Ascending aorta (tissue), 2 donors: ENCODE results near the gene SLC45A3. TPM values are rescaled to one million over a fixed set of nuclear protein-coding genes. Genes with fewer than 3 reads are reported as not detected.

Source experiments
- DNase-seq, 2 donors: peaks; one replicate each; pipeline ENCODE4 v3.0.0-alpha.2; 2019; ENCODE audit warnings: low spot score in 2 of 2
- H3K27ac ChIP-seq, 2 donors: fragments of 200-600 bp; sonication (generic); one replicate each; pipeline ENCODE4 v1.5.1; 2016 to 2017; ENCODE audit warnings: mild to moderate bottlenecking in 1 of 2
- H3K27me3 ChIP-seq: fragments of 200-600 bp; sonication (generic); one replicate; pipeline ENCODE4 v1.5.1; 2017
- H3K36me3 ChIP-seq, 2 donors: fragments of 200-600 bp; sonication (generic); one replicate each; pipeline ENCODE4 v1.5.1; 2016
- H3K4me1 ChIP-seq, 2 donors: fragments of 200-600 bp; sonication (generic); one replicate each; pipeline ENCODE4 v1.5.1; 2016 to 2017; ENCODE audit warnings: mild to moderate bottlenecking in 1 of 2
- H3K4me3 ChIP-seq, 2 donors: fragments of 200-600 bp; sonication (generic); one replicate each; pipeline ENCODE4 v1.5.1; 2016 to 2017; ENCODE audit warnings: mild to moderate bottlenecking in 1 of 2
- H3K9me3 ChIP-seq, 2 donors: fragments of 200-600 bp; sonication (generic); one replicate each; pipeline ENCODE4 v1.5.1; 2016
- intact Hi-C: fragments of 100-400 bp; cut with DNase I; formaldehyde crosslinking; loops from one replicate; pipeline ENCODE4 v1.15.1; 2023
- total RNA-seq: library from RNA; depleted of rRNA; stranded (reverse); fragments of >200 nt; gene quantifications from one replicate; pipeline ENCODE4 v1.1.0, GENCODE V29; 2016
- TF ChIP-seq, protein P1 (sequence below), 3 experiments: fragments of 200-600 bp in 2 of 3; fragments of 450-650 bp in 1 of 3; sonication (generic) in 2 of 3; IDR thresholded peaks; one replicate each; pipeline ENCODE4 v1.5.1; 2016 to 2019; ENCODE audit warnings: antibody characterized with exemption in 3 of 3, mild to moderate bottlenecking in 1 of 3, moderate library complexity in 1 of 3

SLC45A3 gene
- total RNA-seq, 1 donor from 2014 or later = 3.4 TPM

DNA sequence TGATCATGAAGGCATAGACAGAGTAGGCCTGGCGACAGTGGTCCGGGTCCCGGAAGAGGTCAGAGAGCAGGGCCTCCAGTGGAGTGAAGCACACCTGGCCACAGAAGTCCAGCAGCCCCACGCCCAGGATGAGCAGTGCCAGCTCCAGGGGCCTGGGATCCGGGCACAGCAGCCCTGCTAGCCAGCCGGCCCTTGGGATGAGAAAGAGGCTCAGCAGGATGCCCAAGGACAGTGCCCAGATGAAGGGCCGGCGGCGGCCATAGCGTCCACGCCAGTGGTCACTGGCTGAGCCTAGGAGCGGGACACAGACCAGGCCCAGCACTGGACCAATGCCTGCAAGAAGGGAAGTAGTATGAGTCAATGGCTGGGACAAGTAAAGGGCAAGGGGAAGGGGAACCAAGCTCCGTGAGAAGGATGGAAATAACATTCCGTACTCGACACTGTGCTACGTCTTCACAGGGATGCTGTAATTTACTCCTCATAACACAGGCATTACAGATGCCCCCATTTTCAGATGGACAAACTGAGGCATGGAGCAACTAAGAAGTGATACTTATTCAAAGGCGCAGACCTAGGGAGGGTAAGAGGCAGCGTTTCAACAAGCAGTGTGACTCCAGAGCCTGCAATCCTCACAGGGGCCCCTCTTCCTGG, 16.9 kb downstream of the SLC45A3 start:
- Histone ChIP-seq H3K4me3 (no peak overlapping the region), H3K27ac (no peak overlapping the region), H3K4me1 (peaks cover 2 to 4% of the 10 kb centered on the region in 2 donors), H3K27me3 (no peaks in the 10 kb centered on the region), H3K9me3 (no peaks in the 10 kb centered on the region), H3K36me3 (peaks cover 3 to 7% of the 10 kb centered on the region in 2 donors)
- TF ChIP-seq, protein P1, sequence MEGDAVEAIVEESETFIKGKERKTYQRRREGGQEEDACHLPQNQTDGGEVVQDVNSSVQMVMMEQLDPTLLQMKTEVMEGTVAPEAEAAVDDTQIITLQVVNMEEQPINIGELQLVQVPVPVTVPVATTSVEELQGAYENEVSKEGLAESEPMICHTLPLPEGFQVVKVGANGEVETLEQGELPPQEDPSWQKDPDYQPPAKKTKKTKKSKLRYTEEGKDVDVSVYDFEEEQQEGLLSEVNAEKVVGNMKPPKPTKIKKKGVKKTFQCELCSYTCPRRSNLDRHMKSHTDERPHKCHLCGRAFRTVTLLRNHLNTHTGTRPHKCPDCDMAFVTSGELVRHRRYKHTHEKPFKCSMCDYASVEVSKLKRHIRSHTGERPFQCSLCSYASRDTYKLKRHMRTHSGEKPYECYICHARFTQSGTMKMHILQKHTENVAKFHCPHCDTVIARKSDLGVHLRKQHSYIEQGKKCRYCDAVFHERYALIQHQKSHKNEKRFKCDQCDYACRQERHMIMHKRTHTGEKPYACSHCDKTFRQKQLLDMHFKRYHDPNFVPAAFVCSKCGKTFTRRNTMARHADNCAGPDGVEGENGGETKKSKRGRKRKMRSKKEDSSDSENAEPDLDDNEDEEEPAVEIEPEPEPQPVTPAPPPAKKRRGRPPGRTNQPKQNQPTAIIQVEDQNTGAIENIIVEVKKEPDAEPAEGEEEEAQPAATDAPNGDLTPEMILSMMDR (IDR thresholded peaks at IDR 0.05) = no peak
- no peak for DNase-seq
- intact Hi-C loops = no loop called here

DNA sequence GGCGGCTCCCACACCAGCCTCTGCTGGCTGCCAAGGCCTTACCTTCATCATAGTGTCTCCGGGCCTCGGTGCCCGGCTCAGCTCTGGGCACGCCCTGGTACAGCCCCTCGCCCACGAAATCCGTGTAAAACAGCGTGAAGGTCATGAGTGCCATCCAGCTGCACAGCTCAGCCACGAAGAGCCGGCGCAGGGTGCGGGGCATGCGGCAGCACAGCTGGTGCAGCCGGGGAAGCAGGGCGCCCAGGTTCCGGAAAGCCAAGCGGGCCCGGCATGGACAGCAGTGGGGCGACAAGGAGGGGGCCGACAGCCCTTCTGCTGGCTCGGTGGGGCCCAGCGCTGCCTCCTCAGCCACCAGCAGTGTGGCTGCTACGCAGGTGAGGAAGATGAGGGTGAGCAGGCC, 17.5 kb downstream of the SLC45A3 start:
- no peak overlapping the region for H3K27ac ChIP-seq
- no peaks in the 10 kb centered on the region for H3K9me3 ChIP-seq
- no peaks in the 10 kb centered on the region for H3K27me3 ChIP-seq
- TF ChIP-seq, protein P1 (IDR thresholded peaks at IDR 0.05) = no peak
- peaks cover 3 to 7% of the 10 kb centered on the region in 2 donors for H3K36me3 ChIP-seq
- intact Hi-C loops = no loop called here
- DNase-seq = no peak
- peaks cover 2 to 4% of the 10 kb centered on the region in 2 donors for H3K4me1 ChIP-seq
- H3K4me3 ChIP-seq = no peak overlapping the region

GRCh38 chr1:205662135-205662738, 18.1 kb downstream of the SLC45A3 start:
- DNase-seq = no peak
- Histone ChIP-seq H3K4me3 (no peak overlapping the region), H3K9me3 (no peaks in the 10 kb centered on the region), H3K27ac (no peak overlapping the region), H3K36me3 (peaks cover 3 to 7% of the 10 kb centered on the region in 2 donors), H3K27me3 (no peaks in the 10 kb centered on the region), H3K4me1 (peaks cover 2 to 4% of the 10 kb centered on the region in 2 donors)
- TF ChIP-seq, protein P1 (IDR thresholded peaks at IDR 0.05) = no peak
- intact Hi-C loops = no loop called here

DNA sequence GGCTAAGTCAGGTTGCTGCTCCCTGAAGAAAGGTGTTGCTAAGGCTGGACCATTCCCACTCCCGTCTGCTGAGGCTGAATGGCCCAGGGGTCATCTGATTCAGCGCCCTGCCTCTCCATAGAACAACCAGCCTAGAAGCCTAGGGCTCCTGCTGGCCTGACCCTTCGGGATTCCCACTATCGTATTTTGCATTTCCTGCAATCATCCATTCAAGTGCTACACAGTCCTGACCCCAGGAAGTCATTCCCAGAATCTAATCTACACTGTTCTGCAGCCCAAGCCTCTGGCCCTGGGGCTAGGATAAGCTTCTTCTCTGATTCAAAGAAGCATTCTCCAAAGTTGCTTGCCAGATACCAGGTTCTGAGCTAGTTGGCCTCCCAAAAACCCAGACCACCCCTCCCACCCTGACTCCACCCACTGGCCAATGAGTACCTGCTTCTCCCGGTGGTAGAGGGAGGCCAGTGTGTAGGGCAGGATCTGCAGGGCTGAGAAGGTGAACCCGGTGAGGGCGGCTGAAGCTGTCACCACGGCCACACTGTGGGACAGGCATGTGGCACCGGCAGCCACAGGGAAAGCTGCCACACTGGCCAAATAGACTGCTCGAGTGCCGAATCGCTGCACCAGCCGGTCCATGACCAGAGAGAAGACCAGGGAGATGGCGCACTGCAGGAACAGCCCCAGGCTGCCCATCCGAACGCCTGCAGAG, 18.7 kb downstream of the SLC45A3 start:
- TF ChIP-seq, protein P1 (IDR thresholded peaks at IDR 0.05) = no peak
- intact Hi-C loops = no loop called here
- Histone ChIP-seq H3K4me3 (no peak overlapping the region), H3K27me3 (no peaks in the 10 kb centered on the region), H3K4me1 (peaks cover 2 to 4% of the 10 kb centered on the region in 2 donors), H3K9me3 (no peaks in the 10 kb centered on the region), H3K27ac (no peak overlapping the region), H3K36me3 (peaks cover 3 to 7% of the 10 kb centered on the region in 2 donors)
- no peak for DNase-seq

GRCh38 chr1:205660361-205660760, 19.9 kb downstream of the SLC45A3 start:
- TF ChIP-seq, protein P1 (IDR thresholded peaks at IDR 0.05) = no peak
- no peak overlapping the region for H3K4me3 ChIP-seq
- no peak for DNase-seq
- no peaks in the 10 kb centered on the region for H3K9me3 ChIP-seq
- peaks cover 2 to 4% of the 10 kb centered on the region in 2 donors for H3K4me1 ChIP-seq
- H3K27me3 ChIP-seq = no peaks in the 10 kb centered on the region
- intact Hi-C loops = no loop called here
- peaks cover 3 to 7% of the 10 kb centered on the region in 2 donors for H3K36me3 ChIP-seq
- no peak overlapping the region for H3K27ac ChIP-seq
